22Rv1 (cell line): ENCODE measurements around the gene EGF.

Source experiments
- ZFX ChIP-seq: fragments of 450-650 bp; IDR thresholded peaks from 2 replicates; pipeline ENCODE4 v1.6.1; 2017; ENCODE audit warnings: antibody characterized with exemption, borderline replicate concordance
- TF ChIP-seq, protein P1 (sequence below): fragments of 450-650 bp; IDR thresholded peaks from 2 replicates; pipeline ENCODE4 v1.5.1; 2017; ENCODE audit warnings: mild to moderate bottlenecking

DNA sequence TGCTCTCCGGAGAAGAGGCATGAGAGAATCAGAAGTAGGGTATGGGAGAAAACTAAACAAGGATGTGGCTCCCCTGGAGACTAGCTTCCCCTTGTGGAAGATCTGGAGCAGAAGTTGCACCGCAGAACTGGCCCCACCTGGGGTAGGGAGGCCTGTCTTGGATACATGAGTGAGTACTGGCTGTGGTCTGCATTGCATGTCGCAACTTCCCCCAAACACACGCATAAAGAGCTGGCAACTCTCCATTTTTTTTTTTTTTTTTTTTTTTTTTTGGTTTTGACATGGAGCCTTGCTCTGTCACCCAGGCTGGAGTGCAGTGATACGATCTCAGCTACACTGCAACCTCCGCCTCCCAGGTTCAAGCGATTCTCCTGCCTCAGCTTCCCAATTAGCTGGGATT lies 119.9 kb downstream of the EGF start:
- TF ChIP-seq, protein P1, sequence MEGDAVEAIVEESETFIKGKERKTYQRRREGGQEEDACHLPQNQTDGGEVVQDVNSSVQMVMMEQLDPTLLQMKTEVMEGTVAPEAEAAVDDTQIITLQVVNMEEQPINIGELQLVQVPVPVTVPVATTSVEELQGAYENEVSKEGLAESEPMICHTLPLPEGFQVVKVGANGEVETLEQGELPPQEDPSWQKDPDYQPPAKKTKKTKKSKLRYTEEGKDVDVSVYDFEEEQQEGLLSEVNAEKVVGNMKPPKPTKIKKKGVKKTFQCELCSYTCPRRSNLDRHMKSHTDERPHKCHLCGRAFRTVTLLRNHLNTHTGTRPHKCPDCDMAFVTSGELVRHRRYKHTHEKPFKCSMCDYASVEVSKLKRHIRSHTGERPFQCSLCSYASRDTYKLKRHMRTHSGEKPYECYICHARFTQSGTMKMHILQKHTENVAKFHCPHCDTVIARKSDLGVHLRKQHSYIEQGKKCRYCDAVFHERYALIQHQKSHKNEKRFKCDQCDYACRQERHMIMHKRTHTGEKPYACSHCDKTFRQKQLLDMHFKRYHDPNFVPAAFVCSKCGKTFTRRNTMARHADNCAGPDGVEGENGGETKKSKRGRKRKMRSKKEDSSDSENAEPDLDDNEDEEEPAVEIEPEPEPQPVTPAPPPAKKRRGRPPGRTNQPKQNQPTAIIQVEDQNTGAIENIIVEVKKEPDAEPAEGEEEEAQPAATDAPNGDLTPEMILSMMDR: no peak
- TF ChIP-seq ZFX: no peak
